Forelimb muscle (tissue), 1 donor: Measurements from ENCODE around the gene MTLN. TPM values are rescaled to one million over a fixed set of nuclear protein-coding genes. Genes with fewer than 3 reads are reported as not detected.
"Not testable (repeated sequence)": the region's sequence is repeated elsewhere in the genome, so short reads cannot be mapped to it uniquely, and the experiment has no call there.

Experiments used
- DNase-seq: peaks from one replicate; pipeline ENCODE4 v3.0.0-alpha.2; 2013; ENCODE audit warnings: low read depth
- polyA plus RNA-seq: library from polyadenylated mRNA; unstranded; fragments of 120-200 nt; gene quantifications from one replicate; pipeline ENCODE4 v1.2.1, GENCODE V29; 2013; ENCODE audit not compliant: insufficient read length

The MTLN gene
- polyA plus RNA-seq, 1 donor, result 50.5 TPM

DNA sequence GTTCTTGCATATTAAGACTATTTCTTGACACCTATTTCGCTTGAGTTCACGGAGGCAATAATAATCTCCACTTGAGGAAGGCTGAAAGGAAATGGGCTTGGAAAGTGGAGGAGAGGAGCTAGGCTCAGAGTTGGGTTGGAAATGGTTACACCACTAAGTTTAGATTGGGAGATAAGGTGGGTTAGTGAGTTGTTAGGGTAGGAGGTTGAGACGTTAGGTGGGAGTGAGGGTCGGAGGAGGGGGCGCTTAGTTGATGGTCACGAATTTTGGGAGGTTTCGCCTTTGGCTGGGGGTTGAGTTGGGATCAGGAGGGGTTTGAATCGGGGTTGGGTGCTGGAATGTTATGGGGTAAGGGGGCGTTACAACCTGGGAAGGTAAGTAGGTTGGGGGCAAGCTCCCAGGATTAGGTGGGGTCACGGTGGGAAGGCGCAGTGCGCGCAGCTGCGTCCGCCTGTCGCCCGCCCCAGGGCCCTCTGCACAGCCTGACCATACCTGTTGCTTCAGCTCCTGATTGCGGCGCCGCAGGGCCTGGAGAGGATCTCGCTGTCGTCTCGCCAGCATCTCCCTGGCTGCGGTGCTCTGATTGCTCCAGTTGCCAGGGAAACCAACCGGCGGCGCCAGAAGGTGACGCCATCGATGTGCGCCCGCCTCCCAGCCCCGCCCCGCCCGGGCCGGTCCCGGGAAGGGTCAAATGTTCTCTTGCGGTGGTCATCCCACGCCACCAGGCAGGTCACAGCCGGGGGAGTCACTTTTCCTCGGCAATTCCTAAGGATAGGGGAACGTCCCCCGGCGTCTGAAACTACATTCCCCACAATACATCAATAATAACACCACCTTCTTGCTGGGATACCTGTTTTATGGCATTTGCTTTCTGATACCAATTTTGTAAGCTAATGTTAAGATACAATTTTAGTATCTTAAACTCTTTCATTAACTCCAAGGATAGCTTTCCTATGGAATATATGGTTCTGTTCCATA is 7.7 kb downstream of the MTLN start, which contains the start of gene NPHP1:
Gene NPHP1 (minus strand): TSS at position 606 of the 978 bp plus-strand sequence. CDS start 45 bp downstream, at position 561.
- DNase-seq, result peak; percentile 59

DNA sequence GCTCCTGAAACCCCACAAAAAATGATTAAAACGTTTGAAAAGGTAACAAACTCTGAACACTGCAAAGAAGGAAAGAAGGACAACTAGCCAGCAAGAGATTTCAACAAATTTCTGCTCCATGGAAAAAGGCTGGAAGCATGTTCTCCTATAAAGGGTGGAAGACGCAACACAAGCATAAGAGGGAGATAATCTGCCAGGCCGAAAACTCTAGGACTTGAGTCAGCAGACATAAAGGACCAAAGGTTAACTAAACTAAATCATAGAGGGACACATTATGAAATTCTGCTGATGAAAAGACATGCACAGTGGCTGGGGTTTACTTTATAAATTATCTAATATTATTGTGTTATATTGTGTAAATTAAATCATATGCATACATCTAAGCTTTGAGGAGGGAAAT is 14.3 kb downstream of the MTLN start:
- no peak for DNase-seq

DNA sequence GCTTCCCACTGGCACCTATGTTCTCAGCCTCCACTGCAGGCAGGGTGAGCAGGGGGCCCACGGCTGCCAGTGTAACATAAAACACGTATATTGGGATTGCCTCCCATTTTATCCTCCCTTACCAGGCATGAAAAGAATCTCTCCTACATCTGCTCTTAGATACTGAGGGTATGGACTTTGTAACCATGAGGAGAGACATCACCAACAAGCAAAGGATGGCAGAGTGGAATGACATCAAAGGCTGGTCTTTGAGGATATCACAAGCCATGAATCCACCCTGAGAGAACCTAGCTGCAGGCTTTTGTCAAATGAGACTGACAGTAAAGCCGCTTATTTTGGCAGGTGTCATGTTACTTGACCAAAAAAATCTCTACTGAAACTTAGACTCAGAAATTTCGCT is 14.9 kb downstream of the MTLN start:
- no peak for DNase-seq

DNA sequence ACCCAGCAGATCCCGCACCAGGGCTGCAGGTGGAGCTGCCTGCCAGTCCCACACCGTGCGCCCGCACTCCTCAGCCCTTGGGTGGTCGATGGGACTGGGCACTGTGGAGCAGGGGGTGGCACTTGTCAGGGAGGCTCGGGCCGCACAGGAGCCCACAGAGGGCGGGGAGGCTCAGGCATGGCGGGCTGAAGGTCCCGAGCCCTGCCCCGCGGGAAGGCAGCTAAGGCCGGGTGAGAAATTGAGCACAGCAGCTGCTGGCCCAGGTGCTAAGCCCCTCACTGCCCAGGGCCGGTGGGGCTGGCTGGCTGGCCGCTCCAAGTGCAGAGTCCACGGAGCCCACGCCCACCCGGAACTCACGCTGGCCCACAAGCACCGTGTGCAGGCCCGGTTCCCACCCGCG is 22.2 kb downstream of the MTLN start:
- not testable (repeated sequence) for DNase-seq

DNA sequence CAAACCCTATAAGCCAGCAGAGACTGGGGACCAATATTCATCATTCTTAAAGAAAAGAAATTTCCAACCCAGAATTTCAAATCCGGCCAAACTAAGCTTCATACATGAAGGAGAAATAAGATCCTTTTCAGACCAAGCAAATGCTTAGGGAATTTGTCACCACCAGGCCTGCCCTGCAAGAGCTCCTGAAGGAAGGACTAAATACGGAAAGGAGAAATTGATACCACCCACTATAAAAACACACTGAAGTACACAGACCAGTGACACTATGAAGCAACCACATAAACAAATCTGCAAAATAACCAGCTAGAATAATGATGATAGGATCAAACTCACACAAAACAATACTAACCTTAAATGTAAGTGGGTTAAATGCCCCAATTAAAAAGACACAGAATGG is 29.9 kb downstream of the MTLN start:
- no peak for DNase-seq

DNA sequence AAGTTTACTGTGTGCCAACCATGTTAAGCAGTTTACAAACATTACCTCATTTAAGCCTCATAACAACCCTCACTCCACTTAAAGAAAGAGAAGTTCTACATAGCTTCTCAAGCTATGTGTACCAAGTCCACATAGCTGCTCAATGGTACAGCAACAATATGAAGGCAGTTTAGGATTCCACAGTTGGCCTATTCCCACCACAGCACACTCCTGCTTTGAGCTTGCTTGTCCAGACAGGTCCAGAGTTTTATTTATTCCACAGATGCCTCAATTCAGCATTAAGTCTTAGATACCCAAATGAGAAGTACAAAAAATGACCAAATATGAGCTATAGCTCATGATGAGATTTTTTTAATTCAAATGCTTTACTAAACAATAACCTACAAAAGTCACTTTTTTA is 32.3 kb downstream of the MTLN start:
- no peak for DNase-seq

DNA sequence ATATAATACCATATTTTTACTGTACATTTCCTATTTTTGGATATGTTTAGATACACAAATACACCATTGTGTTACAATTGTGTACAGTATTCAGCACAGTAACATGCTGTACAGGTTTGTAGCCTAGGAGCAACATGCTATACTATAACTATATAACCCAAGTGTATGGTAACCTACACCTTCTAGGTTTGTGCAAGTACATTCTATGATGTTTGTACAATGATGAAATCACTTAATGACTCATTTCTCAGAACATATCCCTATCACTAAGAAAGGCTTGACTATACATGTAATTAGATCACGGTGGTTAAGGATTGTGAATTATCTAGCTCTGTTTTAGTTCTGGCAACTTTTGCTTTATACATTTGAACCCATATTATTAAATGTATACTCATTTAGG is 38.8 kb downstream of the MTLN start:
- no peak for DNase-seq

DNA sequence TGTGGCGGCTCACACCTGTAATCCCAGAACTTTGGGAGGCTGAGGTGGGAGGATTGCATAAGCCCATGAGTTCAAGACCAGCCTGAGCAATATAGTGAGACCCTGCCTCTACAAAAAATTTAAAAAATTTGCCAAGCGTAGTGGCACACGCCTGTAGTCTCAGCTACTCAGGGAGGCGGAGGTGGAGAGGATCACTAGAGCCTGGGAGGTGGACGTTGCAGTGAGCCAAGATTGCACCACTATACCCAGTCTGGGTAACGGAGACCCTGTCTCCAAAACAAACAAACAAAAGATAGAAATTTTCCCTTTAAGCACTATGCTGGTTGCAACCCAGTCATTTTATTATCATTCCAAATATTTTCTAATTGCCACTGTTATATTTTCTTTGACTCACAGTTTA is 39.8 kb downstream of the MTLN start:
- DNase-seq, result no peak

DNA sequence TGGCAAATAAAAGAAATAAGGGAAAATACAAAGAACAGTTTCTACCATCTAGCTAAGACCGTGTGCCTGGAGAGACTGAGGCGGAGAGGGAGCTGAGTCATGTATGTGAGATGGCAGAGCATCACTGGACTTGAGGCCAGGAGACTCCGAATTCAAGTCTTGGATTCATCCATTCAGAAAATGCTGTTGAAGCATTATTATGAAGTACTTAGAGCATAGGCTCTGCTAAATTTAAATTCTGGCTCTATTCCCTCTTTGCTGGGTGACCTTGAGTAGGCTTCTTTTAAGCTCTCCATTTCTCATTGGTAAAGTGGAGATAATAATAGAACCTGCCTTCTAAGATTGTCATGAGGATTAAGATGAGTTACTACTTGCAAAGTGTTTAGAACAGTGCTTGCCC is 42.2 kb downstream of the MTLN start:
- no peak for DNase-seq

DNA sequence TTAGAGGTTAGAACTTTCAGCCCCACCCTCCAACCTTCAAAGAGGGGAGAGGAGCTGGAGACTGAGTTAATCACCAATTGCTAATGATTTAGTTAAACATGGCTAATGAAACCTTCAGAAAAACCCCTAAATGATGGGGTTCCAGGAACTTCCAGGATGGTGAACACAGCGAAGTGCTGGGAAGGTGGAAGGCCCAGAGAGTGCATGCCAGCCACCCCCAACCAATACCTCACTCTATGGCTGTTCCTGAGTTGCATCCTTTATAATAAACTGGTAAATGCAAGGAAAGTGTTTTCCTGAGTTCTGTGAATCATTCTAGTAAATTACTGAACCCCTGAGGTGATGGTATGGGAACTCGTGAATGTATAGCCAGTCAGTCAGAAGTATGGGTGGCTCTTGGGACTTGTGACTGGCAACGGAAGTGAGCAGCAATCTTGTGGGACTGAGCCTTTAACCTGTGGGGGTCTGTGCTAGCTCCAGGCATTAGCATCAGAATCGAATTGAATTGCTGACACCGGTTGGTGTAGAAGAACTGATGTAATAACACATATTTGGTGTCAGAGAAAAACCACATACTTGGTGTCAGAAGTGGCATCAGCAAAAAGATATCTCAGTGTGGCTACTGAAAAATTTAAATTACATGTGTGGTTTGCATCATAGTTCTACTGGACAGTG is 44.9 kb downstream of the MTLN start:
- DNase-seq, result no peak

DNA sequence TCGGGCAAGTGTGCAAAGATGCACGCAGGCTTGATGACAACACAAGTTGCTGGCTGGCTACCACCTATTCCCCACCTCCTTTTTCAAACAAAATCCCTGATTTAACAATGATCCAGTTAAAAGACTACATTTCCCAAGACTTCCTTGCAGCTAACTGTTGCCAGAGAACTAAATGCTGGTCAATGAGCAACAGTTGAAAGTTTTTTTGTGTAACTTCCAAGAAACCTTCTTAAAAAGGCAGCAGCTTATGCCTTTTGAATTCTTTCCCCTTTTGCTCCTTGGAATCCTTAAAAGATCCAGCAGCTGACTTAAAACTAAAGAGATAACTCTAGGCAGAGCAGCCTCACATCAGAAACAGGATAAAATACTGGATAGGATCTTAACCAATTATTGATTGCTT is 46.1 kb downstream of the MTLN start:
- no peak for DNase-seq

Other genes with a start within 250 kb of the MTLN start
- 6.8 TPM for gene MALL, start 96.7 kb downstream of the MTLN start, polyA plus RNA-seq
- gene NPHP1, start 7.5 kb downstream of the MTLN start, polyA plus RNA-seq, result 6.4 TPM